Activated T-helper 2 cell treated with anti-CD3 and anti-CD28 coated beads, Interferon-gamma antibody, Interleukin-2, Interleukin-4, amounts not matched to agents 10 μg/mL and 5 μg/mL and 100 μg/mL, durations not matched to agents 14 hours and 24 hours and 36 hours (primary cell): ENCODE data around the gene ADD1. TPM values are rescaled to one million over a fixed set of nuclear protein-coding genes. Genes with fewer than 3 reads are reported as not detected.
A peak's percentile ranks its signal among the peaks of the same experiment; 100 is the strongest.

Experiments used
- DNase-seq: peaks from one replicate; pipeline ENCODE4 v3.0.0; 2021; ENCODE audit warnings: low spot score
- H3K27ac Mint-ChIP-seq: one replicate; pipeline ENCODE4 v1.8.0; 2021; ENCODE audit warnings: mixed read lengths
- H3K27me3 Mint-ChIP-seq: one replicate; pipeline ENCODE4 v1.8.0; 2021; ENCODE audit warnings: low read depth, mixed read lengths
- H3K36me3 Mint-ChIP-seq: one replicate; pipeline ENCODE4 v1.8.0; 2021; ENCODE audit warnings: low read depth, mixed read lengths
- H3K4me1 Mint-ChIP-seq: one replicate; pipeline ENCODE4 v1.8.0; 2021; ENCODE audit warnings: low read depth, mixed read lengths
- H3K4me3 Mint-ChIP-seq: one replicate; pipeline ENCODE4 v1.8.0; 2021; ENCODE audit warnings: low read depth, mild to moderate bottlenecking, moderate library complexity, mixed read lengths
- H3K9me3 Mint-ChIP-seq: one replicate; pipeline ENCODE4 v1.8.0; 2021; ENCODE audit warnings: mixed read lengths
- intact Hi-C: fragments of 100-400 bp; cut with micrococcal nuclease; formaldehyde crosslinking; loops from one replicate; pipeline ENCODE4 v1.15.1; 2023
- total RNA-seq: library from RNA; stranded (reverse); gene quantifications from 2 replicates; pipeline ENCODE4 v1.2.3, GENCODE V29; 2022

Gene ADD1
- total RNA-seq, 1 donor from 2014 or later = 242 TPM

DNA sequence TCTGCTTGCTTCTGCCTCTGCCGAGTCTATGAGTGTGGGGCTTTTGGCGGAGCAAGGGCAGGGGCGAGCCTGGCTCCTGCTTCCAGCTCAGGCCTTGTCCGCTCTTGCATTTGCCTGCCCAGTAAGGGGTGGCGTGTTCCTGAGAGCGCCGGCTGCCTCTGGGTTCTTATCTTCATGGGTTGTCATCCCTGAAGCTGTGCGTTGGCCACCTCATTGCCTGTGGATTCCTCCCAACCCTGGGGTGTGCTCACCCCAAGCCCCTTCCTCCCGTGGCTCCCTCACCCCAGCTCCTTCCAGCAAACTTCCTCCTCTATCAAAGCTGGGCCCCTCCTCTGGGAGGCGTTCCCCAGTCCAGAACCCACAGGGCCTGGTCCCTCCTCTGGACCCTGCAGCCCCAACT, 33.3 kb upstream of the ADD1 start:
- intact Hi-C loops = loop anchor here (5.0 kb wide), 1 partner anchor 37 kb away; no protein-coding TSS in a partner anchor
- no peak for DNase-seq
- Mint-ChIP-seq H3K27ac (no peak overlapping the region), H3K27me3 (no peaks in the 10 kb centered on the region), H3K9me3 (no peaks in the 10 kb centered on the region), H3K36me3 (peaks cover 23% of the 10 kb centered on the region), H3K4me3 (no peak overlapping the region), H3K4me1 (peaks cover 24% of the 10 kb centered on the region)

- Mint-ChIP-seq H3K9me3 (no peaks in the 10 kb centered on the region), H3K27me3 (no peaks in the 10 kb centered on the region), H3K4me3 (peak overlapping the region; percentile 96), H3K36me3 (peaks cover 30% of the 10 kb centered on the region), H3K27ac (peak overlapping the region; percentile 98), H3K4me1 (peaks cover 37% of the 10 kb centered on the region)
- intact Hi-C loops = loop anchor here (1.0 to 5.0 kb wide), 3 partner anchors 14 to 47 kb away; no protein-coding TSS in a partner anchor
- DNase-seq = peak; percentile 60
Measured at GRCh38 chr4:2811830-2812611, 31.6 kb upstream of the ADD1 start.

DNA sequence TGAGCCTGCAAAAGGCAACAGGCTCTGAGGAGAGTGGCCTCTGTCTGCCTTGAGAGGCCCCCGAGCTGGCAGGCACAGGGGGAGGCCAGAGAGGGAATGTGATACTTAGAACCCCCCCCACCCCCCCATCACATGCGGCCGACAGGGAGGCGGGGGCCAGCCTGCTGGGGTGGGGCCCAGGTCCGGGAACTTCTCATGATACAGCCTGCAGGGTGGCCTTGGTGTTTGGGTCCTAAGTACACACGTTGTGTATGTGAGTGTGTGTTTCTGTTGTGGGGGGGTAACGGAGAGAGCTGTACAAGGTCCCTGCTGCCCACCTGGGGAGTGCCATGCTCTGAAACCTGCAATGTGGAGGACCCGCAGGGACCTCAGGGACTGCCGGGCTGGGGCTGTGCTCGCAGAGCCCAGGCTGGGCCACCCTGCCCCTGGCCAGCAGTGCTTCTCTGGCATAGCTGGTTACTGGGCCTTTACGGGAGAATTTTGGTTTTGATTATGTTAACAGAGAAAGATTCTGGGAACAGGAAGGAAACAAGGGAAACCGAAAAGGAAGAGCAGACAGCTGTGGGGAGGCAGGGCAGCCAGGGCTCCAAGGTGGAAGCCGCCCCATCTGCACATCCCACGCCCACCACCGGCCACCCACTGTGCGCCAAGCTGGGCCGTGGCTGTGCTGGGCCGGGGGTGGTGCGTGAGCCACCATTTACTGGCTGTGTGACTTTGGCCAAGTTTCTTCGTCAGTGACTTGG, 30.9 kb upstream of the ADD1 start:
- Mint-ChIP-seq H3K4me1 (peaks cover 43% of the 10 kb centered on the region), H3K27me3 (no peaks in the 10 kb centered on the region), H3K27ac (peak overlapping the region; percentile 98), H3K9me3 (no peaks in the 10 kb centered on the region), H3K4me3 (peak overlapping the region; percentile 96), H3K36me3 (peaks cover 34% of the 10 kb centered on the region)
- DNase-seq = no peak
- intact Hi-C loops = loop anchor here (1.0 to 5.0 kb wide), 3 partner anchors 14 to 48 kb away; no protein-coding TSS in a partner anchor

DNA sequence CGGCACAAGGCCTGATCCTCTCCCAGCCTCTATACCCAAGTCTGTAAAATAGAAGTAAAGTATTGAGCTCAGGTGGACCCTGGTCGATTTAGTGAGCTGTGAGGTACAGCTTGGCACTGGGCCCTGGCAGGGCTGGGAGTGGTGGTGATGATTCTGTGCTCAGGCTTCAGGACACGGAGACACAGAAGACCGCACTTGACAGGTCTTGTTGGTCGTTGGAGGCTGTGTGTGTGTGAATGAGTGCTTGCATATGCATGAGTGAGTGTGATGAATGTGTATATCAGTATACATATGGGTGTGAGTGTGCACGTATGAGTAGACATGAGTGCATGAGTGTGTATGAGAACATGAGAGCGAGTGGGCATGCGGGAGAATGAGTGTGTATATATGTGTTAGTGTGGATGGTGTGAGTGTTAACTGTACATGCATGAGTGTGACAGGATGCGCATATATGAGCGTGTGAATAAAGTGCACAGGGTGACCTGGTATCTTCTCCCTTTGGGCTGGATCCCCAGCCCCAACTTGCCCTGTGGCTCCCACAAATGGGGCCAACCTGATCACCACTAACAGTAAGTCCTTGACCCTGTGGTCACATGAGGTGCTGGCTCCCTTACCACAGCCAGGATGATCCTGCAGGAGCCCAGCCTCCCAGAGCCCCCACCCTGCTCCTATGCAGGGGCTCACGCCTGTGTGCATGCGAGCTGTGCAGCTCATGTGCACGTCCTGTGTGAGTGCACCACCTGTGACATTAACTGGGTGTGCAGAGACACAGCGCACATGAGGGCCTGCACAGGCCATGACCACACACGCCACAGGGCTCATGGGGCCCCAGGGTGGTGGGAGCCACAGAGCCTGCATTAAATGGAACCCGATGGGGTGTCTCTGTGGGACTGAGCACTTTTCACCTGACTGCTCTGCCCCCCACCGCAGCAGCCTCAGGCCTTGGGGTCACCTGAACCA, 29.9 kb upstream of the ADD1 start:
- peaks cover 34% of the 10 kb centered on the region for H3K36me3 Mint-ChIP-seq

GRCh38 chr4:2814627-2815270, 28.9 kb upstream of the ADD1 start:
- H3K9me3 Mint-ChIP-seq = no peaks in the 10 kb centered on the region
- H3K27me3 Mint-ChIP-seq = no peaks in the 10 kb centered on the region
- intact Hi-C loops = loop anchor here (5.0 kb wide), 1 partner anchor 33 kb away; no protein-coding TSS in a partner anchor
- H3K4me1 Mint-ChIP-seq = peaks cover 48% of the 10 kb centered on the region
- no peak overlapping the region for H3K4me3 Mint-ChIP-seq
- peaks cover 39% of the 10 kb centered on the region for H3K36me3 Mint-ChIP-seq
- no peak for DNase-seq
- no peak overlapping the region for H3K27ac Mint-ChIP-seq

More for the DNA sequence above, 29.9 kb upstream of the ADD1 start:
- Mint-ChIP-seq H3K4me3 (peak overlapping the region; percentile 96), H3K27me3 (no peaks in the 10 kb centered on the region), H3K4me1 (peaks cover 43% of the 10 kb centered on the region), H3K9me3 (no peaks in the 10 kb centered on the region), H3K27ac (peak overlapping the region; percentile 79)
- intact Hi-C loops = loop anchor here (2.0 to 5.0 kb wide), 2 partner anchors 34 to 49 kb away; no protein-coding TSS in a partner anchor
- DNase-seq = no peak

- intact Hi-C loops = no loop called here
- Mint-ChIP-seq H3K36me3 (peaks cover 39% of the 10 kb centered on the region), H3K4me3 (peak overlapping the region; percentile 64), H3K4me1 (peaks cover 47% of the 10 kb centered on the region), H3K27ac (peak overlapping the region; percentile 10), H3K27me3 (no peaks in the 10 kb centered on the region), H3K9me3 (no peaks in the 10 kb centered on the region)
- no peak for DNase-seq
Measured at GRCh38 chr4:2816401-2816954, 27.2 kb upstream of the ADD1 start.

GRCh38 chr4:2817137-2817536, 26.5 kb upstream of the ADD1 start:
- Mint-ChIP-seq H3K27ac (peak overlapping the region; percentile 10), H3K36me3 (peaks cover 34% of the 10 kb centered on the region), H3K9me3 (no peaks in the 10 kb centered on the region), H3K4me1 (peaks cover 40% of the 10 kb centered on the region), H3K27me3 (no peaks in the 10 kb centered on the region), H3K4me3 (peak overlapping the region; percentile 64)
- DNase-seq = no peak
- intact Hi-C loops = no loop called here

- Mint-ChIP-seq H3K36me3 (peaks cover 34% of the 10 kb centered on the region), H3K4me3 (peak overlapping the region; percentile 64), H3K4me1 (peaks cover 40% of the 10 kb centered on the region), H3K27ac (no peak overlapping the region), H3K9me3 (no peaks in the 10 kb centered on the region), H3K27me3 (no peaks in the 10 kb centered on the region)
- intact Hi-C loops = no loop called here
- DNase-seq = no peak
Measured at GRCh38 chr4:2817701-2818350, 25.8 kb upstream of the ADD1 start.

- intact Hi-C loops = no loop called here
- H3K4me1 Mint-ChIP-seq = peaks cover 35% of the 10 kb centered on the region
- H3K27ac Mint-ChIP-seq = no peak overlapping the region
- H3K36me3 Mint-ChIP-seq = peaks cover 33% of the 10 kb centered on the region
- no peaks in the 10 kb centered on the region for H3K9me3 Mint-ChIP-seq
- no peaks in the 10 kb centered on the region for H3K27me3 Mint-ChIP-seq
- H3K4me3 Mint-ChIP-seq = no peak overlapping the region
- DNase-seq = no peak
Measured at GRCh38 chr4:2818351-2818939, 25.2 kb upstream of the ADD1 start.

GRCh38 chr4:2819244-2820215, 24.1 kb upstream of the ADD1 start:
- H3K9me3 Mint-ChIP-seq = no peaks in the 10 kb centered on the region
- peaks cover 33% of the 10 kb centered on the region for H3K36me3 Mint-ChIP-seq
- DNase-seq = no peak
- peak overlapping the region; percentile 59 for H3K27ac Mint-ChIP-seq
- H3K4me3 Mint-ChIP-seq = peak overlapping the region; percentile 65
- H3K27me3 Mint-ChIP-seq = no peaks in the 10 kb centered on the region
- H3K4me1 Mint-ChIP-seq = peaks cover 26% of the 10 kb centered on the region
- intact Hi-C loops = no loop called here
